Activated CD4-positive, alpha-beta T cell treated with anti-CD3 and anti-CD28 coated beads, Interleukin-2, amount 50 U/mL, for 16 hours (primary cell): Measurements from ENCODE around the gene RBM10.

ENCODE experiments used
- DNase-seq: peaks from one replicate; pipeline ENCODE4 v3.0.0-alpha.2; 2020

RBM10 gene

GRCh38 chrX:47222751-47223350, 77.8 kb downstream of the RBM10 start:
- no peak for DNase-seq

- no peak for DNase-seq
Observed at GRCh38 chrX:47223476-47224250, 78.6 kb downstream of the RBM10 start.

GRCh38 chrX:47224266-47224895, 79.4 kb downstream of the RBM10 start:
- DNase-seq: no peak

GRCh38 chrX:47224896-47225290, 79.9 kb downstream of the RBM10 start:
- DNase-seq: no peak

GRCh38 chrX:47226071-47226470, 81.0 kb downstream of the RBM10 start:
- no peak for DNase-seq

GRCh38 chrX:47226531-47227333, 81.7 kb downstream of the RBM10 start:
- DNase-seq: no peak

GRCh38 chrX:47227334-47227583, 82.2 kb downstream of the RBM10 start:
- DNase-seq: no peak

GRCh38 chrX:47228550-47229270, 83.7 kb downstream of the RBM10 start:
- DNase-seq: no peak

- no peak for DNase-seq
Observed at GRCh38 chrX:47229427-47229826, 84.4 kb downstream of the RBM10 start.

- DNase-seq: no peak
Observed at GRCh38 chrX:47230136-47230868, 85.3 kb downstream of the RBM10 start.

- DNase-seq: no peak
Observed at GRCh38 chrX:47231167-47231566, 86.1 kb downstream of the RBM10 start.

GRCh38 chrX:47232197-47232802, 87.3 kb downstream of the RBM10 start:
- DNase-seq: no peak

- DNase-seq: peak; percentile 30
Observed at GRCh38 chrX:47232803-47233332, 87.8 kb downstream of the RBM10 start, which contains the start of gene USP11. USP11 (plus strand) TSS chrX:47233009; CDS start chrX:47233044, 35 bp downstream.

GRCh38 chrX:47233333-47234113, 88.5 kb downstream of the RBM10 start:
- peak; percentile 96 for DNase-seq

- DNase-seq: no peak
Observed at GRCh38 chrX:47234583-47234982, 89.6 kb downstream of the RBM10 start.

GRCh38 chrX:47235691-47236103, 90.7 kb downstream of the RBM10 start:
- DNase-seq: no peak
